Activated effector memory CD4-positive, alpha-beta T cell treated with anti-CD3 and anti-CD28 coated beads, Interleukin-2, amount 50 U/mL, for 16 hours (primary cell): ENCODE measurements around the gene IL36A.

ENCODE experiments used
- DNase-seq: peaks from one replicate; pipeline ENCODE4 v3.0.0-alpha.2; 2020

Gene IL36A

GRCh38 chr2:113009622-113010021 lies 4.4 kb downstream of the IL36A start:
- no peak for DNase-seq

GRCh38 chr2:113010088-113010487 lies 4.8 kb downstream of the IL36A start:
- no peak for DNase-seq

DNA sequence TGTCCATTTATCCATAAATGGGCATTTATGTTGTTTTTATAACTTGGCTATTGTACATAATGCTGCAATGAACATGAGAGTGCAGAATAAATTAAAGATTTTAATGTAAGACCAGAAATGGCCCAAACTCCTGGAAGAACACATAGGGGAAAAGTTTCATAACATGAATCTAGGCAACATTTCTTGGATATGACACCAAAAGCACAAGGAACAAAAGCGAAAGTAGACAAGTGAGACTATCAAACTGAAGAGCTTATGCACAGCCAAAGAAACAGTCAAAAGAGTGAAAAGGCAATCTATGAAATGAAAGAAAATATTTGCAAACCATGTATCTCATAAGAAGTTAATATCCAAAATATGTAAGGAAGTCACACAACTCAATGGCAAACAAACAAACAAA lies 5.8 kb downstream of the IL36A start:
- no peak for DNase-seq

GRCh38 chr2:113012436-113013335 lies 7.4 kb downstream of the IL36A start:
- no peak for DNase-seq

- DNase-seq, result no peak
Measured at GRCh38 chr2:113013336-113013661, 8.0 kb downstream of the IL36A start.

DNA sequence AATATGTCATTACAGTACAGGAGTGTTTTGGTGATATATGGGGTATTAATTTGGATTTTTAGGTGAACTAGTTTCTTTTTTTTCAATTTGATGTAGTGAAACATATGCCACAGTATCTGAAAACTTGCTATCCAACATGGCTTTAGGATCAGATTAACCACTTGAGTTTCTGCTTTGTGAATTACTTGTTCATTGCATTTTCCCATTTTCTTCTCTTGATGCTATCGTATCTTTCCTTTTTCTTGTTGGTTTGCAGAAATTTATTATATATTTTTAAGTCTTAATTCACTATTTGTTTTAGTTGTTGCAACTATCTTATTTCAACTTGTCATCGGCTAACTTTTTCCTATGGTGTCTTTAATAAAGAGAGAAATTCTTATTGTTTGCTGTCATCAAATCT lies 8.8 kb downstream of the IL36A start:
- no peak for DNase-seq

- no peak for DNase-seq
Measured at GRCh38 chr2:113015042-113015441, 9.8 kb downstream of the IL36A start.

- no peak for DNase-seq
Measured at GRCh38 chr2:113015655-113016054, 10.4 kb downstream of the IL36A start.

- DNase-seq, result no peak
Measured at GRCh38 chr2:113018509-113018908, 13.2 kb downstream of the IL36A start.

DNA sequence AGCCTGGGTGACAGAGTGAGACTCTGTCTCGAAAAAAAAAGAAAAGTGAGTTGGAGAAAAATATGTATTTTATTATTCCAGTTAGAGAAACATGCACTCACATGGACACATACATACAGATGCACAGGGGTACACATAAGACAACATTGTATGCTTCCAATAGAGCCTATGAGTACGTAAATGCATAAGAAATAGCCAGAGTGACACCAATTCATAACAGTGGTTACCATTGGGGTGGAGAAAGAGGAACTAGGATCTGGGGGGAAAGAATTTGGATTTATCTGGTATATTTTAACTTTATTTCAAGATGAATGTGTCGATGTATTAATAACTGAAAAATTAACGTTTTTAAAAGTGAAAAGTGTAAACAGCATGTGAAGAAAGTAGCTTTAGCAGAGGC lies 16.1 kb downstream of the IL36A start:
- no peak for DNase-seq

DNA sequence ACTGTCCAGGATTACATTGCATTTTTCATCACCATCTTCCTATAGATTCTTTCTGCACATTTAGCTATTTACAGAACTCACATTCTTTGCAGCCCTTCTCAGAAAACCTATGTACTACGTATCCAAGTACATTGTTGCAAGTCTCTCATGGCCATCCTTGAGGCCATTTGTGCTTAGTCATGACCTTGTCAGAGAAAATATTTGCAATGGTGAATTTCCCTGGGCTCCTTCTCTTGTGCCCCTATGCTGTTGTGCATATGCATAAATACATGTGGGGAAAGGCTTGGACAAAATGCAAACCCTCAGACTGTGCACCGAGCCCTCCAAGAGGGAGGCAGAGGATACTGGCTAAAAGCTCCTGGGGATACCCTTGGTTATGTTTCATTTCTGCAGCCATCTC lies 19.5 kb downstream of the IL36A start:
- no peak for DNase-seq

DNA sequence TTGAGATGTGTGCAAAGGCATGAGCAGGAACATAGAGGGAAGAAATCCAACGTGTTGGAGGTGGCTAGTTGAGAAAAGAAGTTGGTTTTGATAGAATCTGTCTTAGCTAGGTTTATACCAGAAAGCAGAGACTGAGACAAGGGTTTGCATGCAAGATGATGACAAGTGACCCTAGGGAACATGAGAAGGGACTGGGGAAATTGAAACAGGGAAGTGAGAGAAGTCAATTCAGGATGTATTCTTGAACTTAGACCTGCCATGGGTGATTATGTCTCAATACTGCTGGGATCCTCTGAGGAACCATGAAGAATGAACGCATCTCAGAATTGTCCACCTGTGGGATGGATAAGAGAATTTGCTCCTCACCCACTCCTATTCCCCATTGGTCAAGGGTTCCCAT lies 20.5 kb downstream of the IL36A start:
- DNase-seq, result no peak

- no peak for DNase-seq
Measured at GRCh38 chr2:113027691-113028090, 22.4 kb downstream of the IL36A start.

DNA sequence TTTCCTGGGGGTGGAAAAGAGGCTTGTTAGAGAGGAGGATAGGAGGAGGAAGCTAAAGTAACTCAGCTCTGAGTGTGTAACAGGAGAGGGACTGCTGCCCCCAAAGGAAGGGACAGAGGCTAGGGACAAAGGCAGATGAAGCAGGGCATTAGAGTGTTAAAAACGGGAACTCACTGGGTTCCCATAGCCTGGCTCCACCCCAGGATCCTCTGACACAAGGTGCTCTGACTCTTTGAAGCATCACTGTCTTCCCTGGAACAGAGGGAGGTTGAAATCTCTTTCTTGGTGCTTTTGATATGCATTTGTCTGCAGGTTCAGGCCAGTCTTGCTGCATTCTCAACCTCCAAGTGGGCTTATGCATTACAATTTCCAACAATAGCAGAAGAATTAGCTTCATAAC lies 22.9 kb downstream of the IL36A start:
- no peak for DNase-seq

- DNase-seq, result no peak
Measured at GRCh38 chr2:113032737-113033136, 27.5 kb downstream of the IL36A start.

DNA sequence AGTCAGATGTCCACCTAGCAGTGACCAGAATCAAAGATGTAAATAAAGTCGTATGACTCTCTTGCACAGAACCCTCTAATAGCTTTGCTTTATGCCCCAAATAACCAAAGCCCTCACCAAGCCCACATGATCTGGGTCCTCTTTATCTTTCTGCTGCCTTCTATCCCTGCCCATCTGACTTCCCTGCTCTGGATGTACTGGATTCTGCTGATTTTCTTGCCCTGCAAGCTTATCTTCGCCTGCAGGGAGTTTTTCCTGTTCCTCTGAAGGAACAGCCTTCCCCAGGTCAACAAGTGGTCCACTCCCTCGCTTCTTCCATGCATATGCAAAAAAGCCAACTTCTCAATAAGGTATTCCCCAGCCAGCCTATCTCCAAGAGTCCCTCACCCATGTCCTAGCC lies 28.8 kb downstream of the IL36A start:
- no peak for DNase-seq

- no peak for DNase-seq
Measured at GRCh38 chr2:113036763-113037162, 31.5 kb downstream of the IL36A start.

DNA sequence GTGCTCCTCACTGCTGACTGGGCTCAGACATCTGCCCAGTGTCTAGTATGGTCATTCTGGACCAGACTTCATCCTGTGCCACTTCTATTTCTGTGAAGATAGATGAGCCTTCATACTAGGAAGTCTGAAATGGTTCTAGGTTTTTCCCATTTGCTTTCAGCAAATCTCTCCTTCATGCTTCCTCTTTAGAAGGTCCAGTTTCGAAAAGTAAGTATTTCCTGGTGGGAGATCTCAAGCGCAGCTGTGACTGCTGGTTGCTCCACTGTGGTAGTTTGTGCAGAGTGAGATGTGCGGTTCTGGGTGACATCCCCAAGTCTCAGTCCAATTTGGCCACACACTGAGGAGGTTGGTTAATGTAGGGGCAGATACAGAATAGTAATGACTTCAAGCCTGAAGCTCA lies 33.0 kb downstream of the IL36A start:
- no peak for DNase-seq

DNA sequence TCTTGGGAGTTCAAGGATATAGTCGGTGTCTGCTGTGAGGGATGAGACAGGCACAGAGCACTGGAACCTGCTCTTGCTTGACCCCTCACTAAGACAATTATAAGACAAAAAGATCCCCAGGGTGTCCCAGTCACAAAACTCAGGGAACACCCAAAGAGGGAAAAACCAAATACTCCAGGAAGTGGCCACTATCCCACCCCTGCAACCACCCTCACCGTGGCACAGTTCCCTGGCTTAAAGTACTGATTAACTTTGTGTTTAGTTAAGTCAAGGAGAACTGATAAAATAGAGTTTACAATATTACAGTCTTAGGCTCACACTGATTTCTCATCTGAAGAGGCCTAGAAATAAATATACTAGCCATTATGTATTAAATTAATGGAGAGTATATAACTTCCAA lies 33.9 kb downstream of the IL36A start:
- no peak for DNase-seq

DNA sequence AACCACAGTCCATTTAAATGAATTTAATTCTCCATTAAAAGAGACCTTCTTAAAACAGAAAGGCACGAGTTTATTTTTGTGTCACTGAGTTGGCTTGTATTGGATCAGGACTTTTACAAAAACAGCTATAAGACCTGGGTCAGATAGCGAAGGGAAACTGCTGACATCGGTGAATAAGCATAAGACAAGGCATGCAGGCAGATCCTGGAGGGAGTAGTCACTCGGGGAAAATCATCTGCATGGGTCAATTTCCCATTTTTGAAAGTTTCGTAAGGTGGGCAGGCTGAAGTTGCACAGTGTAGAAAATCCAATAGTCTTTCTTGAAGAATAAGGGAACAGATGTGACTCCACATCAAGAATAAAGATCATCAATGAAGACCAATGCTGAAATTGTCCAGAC lies 34.5 kb downstream of the IL36A start:
- no peak for DNase-seq

- DNase-seq, result no peak
Measured at GRCh38 chr2:113041871-113042270, 36.6 kb downstream of the IL36A start.

- DNase-seq, result no peak
Measured at GRCh38 chr2:113046465-113046864, 41.2 kb downstream of the IL36A start.

GRCh38 chr2:113050921-113051895 lies 45.9 kb downstream of the IL36A start:
- no peak for DNase-seq

DNA sequence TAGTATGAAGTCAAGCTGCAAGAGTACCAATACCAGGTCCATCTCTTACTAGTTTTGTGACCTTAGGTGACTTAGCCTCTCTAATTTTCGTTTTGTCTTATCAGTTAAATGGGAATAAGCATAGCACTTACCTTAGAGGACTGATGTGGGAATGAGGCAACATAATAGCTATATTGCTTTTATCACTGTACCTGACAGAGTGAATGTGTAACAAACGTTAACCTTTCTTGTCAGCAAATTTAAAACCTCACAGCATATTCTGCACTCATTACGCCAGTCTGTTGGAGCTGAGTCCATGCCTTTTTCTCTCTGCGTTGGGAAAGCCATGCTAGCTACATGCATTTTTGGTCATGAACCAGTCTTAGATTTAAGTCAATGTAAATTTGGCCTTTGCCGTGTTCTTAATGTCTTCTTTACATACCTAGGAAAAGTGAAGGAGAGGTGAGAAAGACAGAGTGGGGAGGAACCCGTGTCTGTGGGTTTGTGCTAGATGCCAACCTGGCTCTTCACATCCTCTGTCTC lies 47.2 kb downstream of the IL36A start, which contains the start of gene IL36B:
Gene IL36B (minus strand): TSS at position 472 of the 522 bp plus-strand sequence.
- no peak for DNase-seq
